ENCODE data around the gene ANKFY1.

- TF ChIP-seq CTCF (IDR thresholded peaks at IDR 0.05; ENCODE audit: low read depth, low read length, poor library complexity, severe bottlenecking), result no peak
- TF ChIP-seq EZH2phosphoT487 (IDR thresholded peaks at IDR 0.05; ENCODE audit: borderline replicate concordance, low read length), result no peak
These were observed 101.8 kb downstream of the ANKFY1 start for GRCh38 chr17:4161967-4162305.

Measured in DOHH2 (cell line).